GM11168 (cell line): ENCODE measurements around the gene ITGB8.

Source experiments
- in situ Hi-C: fragments of 300-500 bp; cut with MboI; formaldehyde crosslinking; loops from one replicate; pipeline ENCODE4 v1.12.0; 2022; ENCODE audit warnings: low sequenced_read_pairs; ENCODE audit not compliant: unreplicated experiment

ITGB8 gene

DNA sequence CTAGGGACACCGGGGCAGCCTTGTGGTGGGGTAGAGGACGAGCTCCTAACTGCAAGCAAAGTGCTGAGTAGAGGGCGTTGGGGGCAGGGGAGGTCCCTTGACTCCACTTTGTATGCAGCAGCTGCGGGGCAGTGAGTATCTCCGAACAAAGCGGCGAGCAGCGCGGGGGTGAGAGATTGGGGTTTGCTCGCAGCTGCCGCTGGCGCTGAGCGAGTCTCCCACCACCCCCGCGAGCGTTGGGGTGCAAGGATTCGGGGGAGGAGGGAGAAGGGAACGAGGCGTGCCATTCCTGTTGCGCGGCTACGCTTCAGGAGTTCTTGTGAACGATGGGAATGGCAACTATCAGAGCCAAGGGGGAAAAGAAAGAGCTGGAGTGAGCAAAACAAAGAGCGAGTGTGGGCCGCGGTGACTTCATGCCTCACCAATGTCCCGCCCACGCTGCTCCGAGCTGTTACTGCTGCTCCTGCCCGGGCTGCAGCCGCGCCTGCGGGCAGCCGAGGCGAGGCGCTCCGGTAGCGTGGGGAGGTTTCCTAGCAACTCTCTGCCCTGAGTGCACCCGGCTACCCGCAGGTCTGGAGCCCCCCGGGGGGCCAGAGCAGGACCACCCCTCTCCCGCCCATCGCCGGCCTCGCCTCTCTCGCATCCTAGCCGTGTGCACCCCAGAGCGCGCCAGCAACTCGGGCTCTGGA is at the start of gene ITGB8:
TSS of gene ITGB8 (plus strand) at position 662 of the 689 bp plus-strand sequence. CDS start 907 bp downstream, outside the sequence.
- in situ Hi-C loops, result loop anchor here (25.0 kb wide), 1 partner anchor 568 kb away; the partner anchor contains the start of gene TMEM196

DNA sequence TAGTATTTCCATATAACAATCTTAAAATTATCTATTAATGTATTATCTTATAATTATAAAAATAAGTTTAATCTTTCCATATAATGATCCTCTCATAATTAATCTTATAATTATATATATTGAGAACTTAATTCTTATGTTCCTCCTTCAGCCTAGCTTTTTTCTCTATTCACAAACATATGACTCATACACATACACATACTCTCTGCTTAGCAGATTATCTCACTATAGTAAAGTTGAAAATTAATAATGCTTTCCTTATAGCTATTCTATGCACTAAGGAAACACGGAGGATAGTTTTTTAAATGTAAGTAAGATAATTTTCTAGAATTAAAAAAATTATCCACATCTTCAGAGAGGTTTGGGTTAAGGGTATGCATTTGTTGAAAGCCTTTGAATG is 47.7 kb upstream of the ITGB8 start:
- in situ Hi-C loops, result no loop called here

DNA sequence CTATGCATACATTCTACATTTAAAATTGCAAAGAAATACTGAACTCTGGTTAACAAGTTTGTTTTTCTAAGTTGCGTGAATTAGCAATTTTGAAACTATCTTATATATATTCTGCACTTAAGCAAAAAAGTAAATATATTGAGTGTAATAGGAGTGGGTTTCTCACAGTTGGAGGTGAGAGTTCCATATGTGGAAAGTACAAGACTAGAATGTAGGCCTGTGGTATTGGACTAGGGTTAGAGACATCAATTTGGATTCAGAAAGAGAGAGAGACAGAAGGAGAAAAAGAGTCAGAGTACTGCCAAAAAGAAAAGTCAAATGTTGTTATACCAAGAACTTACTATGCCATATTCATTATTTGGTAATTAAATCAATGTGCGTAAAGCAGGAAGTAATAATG is 47.3 kb upstream of the ITGB8 start:
- in situ Hi-C loops, result no loop called here

DNA sequence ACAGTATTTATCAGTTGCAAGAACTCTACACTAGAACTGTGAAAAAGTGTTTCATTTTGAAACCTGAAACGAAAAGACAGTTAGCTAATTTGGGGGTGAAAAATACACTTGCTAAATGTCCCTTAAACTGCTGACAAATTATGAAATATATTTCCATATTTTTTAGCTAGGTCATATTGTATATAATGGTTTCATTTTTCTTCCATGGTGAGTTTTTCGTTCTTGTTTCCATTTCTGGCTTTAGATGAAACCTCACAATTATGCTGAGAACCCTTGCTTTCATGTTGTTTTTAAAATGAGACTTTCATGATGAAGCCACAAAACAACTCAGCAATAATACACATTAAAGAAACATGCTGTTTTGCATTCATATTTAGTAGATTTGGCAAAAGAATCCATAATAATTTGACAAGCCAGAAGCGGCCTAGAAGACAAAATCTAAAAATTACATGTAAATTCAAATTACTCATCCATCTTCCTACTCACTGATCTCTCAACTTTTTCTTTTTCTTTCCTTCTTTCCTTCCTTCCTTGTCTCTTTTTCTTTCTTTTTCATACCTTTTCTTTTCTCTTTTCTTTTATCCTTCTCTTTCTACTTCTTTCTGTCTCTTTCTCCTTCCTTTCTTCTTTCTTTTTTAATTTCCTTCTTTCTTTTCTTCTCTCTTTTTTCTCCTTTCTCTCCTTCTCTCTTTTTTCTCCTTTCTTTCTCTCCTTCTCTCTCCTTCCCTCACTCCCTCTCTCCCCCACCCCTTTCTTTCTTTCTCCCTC is 46.5 kb upstream of the ITGB8 start:
- in situ Hi-C loops, result no loop called here

DNA sequence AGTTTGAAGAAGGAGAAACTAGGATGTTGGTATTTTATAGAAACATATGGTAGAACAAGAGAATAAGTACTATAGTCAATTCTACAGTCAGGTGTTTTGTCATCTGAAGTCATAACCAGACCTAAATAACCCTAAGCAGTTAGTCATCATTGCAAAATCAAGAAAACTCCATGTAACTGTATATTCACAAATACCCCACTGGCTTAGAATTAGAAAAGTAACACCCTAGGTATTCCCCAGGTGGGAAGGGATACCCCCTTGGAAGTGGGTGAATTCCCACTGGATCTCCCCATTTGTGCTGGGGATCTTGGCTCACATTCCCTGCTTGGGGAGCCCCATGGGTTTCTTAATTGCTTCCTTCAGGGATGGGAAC is 45.9 kb upstream of the ITGB8 start:
- in situ Hi-C loops, result no loop called here

DNA sequence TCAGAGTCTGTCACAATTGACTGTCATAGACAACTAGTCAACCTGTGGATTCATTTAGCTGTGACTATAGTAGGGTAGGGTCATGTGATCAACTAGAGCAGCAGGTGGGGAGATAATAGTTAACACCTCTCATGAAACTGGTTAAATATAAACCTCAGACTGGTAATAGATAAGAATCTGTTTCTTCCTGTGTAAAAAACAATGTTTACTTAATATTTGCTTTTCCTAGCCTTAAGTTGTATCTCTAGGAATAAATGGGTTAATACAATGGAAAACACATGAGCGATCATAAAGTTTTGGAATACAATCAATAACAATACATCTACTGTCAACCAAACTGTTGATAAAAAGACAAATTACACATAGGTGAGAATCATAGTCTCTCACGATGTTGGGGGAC is 43.4 kb upstream of the ITGB8 start:
- in situ Hi-C loops, result no loop called here

DNA sequence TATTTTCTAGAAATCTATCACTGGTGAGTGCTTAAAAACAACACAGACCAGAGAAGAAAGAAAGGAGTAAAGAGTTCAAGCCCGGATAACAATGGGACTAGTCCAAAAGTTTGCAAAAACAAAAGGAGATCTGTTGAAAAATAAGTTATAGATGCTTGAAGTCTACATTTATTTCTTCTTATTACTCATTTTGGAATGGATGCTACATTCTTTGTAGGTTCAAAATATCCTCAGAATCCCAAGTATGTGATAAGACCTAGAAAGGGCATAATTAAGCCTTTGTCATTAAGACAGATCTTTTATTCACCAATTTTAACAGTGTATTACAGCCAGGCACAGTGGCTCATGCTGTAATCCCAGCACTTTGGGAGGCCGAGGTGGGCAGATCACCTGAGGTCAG is 42.7 kb upstream of the ITGB8 start:
- in situ Hi-C loops, result no loop called here

DNA sequence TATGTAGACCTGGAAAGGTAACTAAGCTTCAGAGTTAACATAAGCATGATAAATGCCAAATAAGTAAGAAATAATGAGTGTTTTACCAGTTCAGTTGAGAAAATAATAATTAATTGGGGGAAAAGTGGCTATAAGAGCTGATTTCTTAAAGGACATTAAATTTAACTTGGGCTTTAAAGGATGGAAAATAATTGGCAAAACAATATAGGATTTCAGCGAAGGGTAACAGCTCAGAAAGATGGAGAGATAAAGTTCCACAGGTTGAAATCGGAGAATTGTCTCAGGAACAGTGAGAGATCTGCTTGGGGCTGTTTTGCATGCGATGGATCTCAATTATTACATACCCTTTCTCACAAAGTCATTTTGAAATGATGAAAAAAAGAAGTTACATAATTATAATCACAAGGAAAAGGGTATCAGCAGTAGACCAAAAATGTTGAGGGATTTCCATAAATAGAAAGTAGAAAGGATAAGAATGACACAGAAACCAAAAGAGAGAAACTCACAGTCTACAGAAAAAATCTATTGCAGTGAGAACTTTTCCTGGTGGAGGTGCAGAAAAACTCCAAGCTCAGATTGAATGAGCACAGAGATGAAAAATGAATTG is 40.1 kb upstream of the ITGB8 start:
- in situ Hi-C loops, result no loop called here

DNA sequence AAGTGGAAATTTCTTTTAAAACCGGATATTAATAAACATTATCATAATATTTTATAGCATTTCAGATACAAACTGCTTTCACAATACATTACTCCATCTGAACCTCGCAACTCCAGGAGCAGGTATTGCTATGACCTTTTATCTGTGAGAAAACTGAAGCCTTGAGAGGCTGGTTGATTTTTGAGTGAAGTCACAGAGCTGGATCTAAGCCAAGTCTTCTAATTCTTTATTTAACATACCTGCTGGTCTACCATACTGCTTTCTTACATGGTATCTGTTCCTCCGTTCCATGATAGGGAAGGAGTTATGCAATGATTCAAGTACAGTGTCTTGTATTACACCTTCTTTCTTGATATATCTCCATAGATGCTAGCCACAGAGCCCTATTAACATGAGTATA is 37.4 kb upstream of the ITGB8 start:
- in situ Hi-C loops, result no loop called here

DNA sequence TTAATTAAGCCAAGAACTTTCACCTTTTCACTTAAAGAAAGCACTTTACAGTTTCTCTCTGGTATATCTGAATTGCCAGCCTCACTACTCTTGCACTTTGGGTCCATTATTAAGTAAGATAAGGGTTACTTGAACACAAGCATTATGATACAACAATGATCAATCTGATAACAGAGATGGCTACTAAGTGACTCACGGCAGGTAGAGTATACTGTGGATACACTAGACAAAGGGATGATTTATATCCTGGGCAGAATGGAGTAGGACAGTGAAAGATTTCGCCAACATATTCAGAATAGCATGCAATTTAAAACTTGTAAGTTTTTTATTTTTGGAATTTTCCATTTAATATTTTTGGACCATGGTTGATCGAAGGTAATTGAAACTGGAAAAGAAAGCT is 34.3 kb upstream of the ITGB8 start:
- in situ Hi-C loops, result no loop called here

DNA sequence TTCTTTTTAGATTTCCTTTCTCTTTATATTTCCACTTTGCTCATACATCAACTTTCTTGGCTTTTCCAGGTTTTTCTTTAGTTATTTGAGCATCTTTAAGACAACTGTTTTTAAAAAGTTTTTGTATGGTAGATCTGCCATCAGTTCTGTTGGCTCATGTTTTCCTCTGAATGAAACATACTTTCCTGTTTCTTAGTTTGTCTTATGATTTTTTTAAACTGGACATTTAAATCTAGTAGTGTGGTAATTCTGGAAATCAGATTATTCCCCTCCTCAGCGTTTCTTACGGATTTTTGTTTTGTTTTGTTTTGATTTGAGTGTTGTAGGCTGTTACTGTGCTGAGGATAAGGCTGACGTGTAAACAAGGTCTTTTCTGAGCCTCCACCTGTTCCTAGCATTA is 33.8 kb upstream of the ITGB8 start:
- in situ Hi-C loops, result no loop called here

DNA sequence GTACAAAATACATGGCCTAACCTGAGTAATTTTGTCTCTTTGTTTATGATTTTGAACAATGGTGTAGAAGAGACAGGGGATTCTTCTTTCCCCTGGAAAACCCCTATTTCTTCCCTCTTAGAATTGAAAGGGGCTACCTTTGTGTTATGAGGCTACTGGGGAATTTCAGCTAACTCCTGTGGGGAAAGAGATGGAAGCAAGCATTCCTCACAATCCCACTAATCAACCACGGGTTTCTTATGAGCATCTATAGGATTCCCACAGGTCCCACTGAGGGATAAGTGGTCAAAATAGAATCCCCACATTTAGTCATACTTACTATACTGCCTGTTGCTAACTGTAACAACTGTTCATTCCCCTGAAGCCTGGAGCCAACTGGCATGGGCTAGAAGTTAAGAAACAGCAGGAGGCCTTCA is 32.2 kb upstream of the ITGB8 start:
- in situ Hi-C loops, result no loop called here

DNA sequence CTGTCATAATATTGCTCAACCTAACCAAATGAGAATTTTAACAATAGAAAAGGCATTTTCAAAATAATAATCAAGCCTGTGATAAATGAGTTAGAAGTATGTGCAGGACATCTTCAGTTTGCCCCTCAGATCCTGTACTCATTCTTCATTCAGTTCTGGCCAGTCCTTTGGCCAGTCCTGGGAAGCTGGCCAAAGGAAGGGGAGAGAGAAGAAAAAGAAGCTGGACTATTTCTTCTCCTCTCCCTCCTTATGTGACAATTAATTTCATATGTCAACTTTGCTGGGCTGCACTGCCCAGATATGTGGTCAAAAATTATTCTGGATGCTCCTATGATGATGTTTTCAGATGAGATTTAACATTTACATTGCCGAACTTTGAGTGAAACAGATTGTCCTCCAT is 31.6 kb upstream of the ITGB8 start:
- in situ Hi-C loops, result no loop called here

DNA sequence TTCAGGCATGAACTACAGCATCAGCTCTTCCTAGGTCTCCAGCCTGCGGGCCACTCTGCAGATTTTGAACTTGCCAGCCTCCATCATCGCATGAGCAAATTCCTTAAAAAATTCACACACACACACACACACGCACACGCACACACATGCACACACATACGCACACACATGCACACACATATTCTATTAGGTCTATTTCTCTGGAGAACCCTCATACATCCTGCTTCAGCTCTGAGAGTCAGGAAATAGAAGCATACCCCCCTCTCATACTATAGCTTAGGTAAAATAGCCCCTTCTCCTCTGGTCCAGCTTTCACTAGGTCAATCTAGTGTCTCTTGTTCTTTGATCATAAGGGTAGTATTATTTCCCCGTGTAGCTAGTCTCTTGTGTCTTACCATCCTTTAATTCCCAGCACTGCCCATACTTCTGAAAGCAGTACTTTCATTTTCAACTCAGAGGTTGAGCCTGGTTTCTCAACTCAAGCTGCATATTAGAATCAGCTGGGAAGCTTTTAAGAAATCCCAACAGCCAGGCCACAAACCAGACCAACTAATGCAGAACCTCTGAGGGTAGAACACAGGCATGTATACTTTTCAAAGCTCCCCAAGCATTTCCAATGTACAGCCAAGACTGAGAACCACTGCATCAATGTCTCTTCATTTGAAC is 30.9 kb upstream of the ITGB8 start:
- in situ Hi-C loops, result loop anchor here (25.0 kb wide), 1 partner anchor 137 kb away; no protein-coding TSS in a partner anchor

DNA sequence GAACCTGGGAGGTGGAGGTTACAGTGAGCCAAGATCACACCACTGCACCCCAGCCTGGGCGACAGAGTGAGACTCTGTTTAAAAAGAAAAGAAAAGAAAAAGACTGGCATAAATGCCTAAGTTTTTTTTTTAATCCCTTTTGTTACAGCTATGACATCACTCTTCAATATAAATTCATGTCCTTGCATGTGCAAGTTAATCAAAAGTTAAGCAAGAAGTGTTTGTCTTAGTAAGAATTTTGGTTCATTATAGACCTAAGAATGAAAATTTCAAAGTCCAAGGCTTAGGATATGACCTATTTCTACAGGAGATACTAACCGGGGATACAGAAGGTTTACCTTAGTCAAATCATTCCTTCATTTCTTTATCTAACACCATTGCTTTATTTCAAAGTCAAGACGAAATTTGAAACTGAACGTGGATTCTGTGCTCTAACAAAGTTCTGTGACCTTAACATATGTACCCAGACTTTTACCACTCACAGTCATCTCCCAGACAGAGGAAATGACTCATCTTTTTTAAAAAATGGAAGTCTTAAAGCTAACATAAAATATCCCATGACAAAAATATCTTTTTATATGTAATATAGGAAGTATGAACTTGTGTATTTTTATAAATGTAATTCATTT is 29.3 kb upstream of the ITGB8 start:
- in situ Hi-C loops, result loop anchor here (25.0 kb wide), 1 partner anchor 139 kb away; no protein-coding TSS in a partner anchor

DNA sequence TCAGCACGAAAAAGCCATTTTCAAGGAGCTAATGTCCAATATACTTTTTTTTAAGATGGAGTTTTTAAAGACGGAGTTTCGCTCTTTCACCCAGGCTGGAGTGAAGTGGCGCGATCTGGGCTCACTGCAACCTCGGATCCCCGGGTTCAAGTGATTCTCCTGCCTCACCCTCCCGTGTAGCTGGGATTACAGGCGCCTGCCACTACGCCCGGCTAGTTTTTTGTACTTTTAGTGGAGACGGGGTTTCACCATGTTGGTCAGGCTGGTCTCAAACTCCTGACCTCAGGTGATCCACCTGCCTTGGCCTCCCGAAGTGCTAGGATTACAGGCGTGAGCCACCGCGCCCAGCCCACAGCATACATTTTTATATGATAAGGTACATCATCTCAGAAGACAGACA is 28.4 kb upstream of the ITGB8 start:
- in situ Hi-C loops, result loop anchor here (25.0 kb wide), 1 partner anchor 140 kb away; no protein-coding TSS in a partner anchor

DNA sequence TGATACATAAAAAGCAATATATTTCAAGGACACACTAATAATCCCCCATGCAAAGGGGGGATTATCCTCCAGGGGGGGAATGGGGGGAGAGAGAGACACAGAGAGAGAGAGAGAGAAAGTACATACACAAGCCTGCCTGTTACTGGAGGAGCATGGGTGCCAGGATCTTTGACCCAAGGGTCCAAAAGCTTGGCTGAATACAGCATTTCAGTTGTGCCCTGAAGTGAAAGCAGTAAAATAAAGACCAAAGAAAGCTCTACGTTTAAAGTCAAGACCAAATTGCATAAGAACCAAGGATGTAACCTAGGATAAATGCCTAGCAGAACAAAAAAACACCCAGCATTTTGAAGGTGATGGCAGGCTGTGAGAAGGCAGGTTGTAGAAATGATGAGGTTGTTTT is 27.8 kb upstream of the ITGB8 start:
- in situ Hi-C loops, result loop anchor here (25.0 kb wide), 1 partner anchor 141 kb away; no protein-coding TSS in a partner anchor

DNA sequence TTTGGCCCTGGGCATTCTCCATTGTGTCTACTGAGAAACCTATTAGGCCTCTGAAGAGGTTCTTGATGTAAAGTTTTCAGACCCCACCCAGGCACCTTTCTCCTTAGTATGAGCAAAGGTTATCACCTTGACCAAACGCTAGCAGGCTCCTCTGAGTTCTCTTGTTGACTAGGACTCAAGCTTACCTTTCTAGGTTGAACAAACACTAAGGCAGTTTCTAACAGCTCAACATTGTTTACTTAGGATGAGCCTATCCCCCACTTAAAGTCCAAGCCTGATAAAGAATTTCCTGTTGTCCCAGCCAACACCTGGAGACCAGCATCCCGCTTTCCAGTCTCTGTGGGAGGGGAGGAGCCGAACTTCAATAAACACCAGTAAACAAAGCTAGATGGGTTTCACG is 26.3 kb upstream of the ITGB8 start:
- in situ Hi-C loops, result loop anchor here (25.0 kb wide), 1 partner anchor 142 kb away; no protein-coding TSS in a partner anchor

DNA sequence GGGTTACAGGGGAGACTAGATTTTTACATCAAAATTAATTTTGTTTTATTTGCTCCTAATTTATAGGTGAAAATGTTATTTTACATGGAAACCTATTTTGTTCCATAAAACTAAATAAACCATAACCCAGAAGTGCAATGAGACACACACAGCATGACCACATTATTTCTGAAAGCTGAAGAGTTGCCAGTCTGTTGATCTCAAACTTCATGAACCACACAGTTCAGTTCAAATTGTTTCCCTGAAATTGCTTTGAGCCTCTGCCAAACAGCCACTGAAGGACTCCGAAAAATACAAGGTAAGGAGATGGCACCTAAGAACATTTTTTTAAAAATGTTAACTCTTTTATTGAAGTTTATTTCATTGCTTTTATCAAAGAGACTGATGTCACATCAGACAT is 25.0 kb upstream of the ITGB8 start:
- in situ Hi-C loops, result loop anchor here (25.0 kb wide), 1 partner anchor 143 kb away; no protein-coding TSS in a partner anchor
